CD4-positive, alpha-beta T cell treated with Interleukin-15 for 4 hours (primary cell): ENCODE results near the gene EMC9.
A peak's percentile ranks its signal among the peaks of the same experiment; 100 is the strongest.
"Not testable (repeated sequence)": the region's sequence is repeated elsewhere in the genome, so short reads cannot be mapped to it uniquely, and the experiment has no call there.

Source experiments
- DNase-seq: peaks from one replicate; pipeline ENCODE4 v3.0.0-alpha.2; 2020; ENCODE audit warnings: low spot score

EMC9 gene

GRCh38 chr14:24108336-24108874 lies 33.0 kb downstream of the EMC9 start:
- no peak for DNase-seq

GRCh38 chr14:24106672-24107271 lies 34.6 kb downstream of the EMC9 start:
- DNase-seq: no peak

GRCh38 chr14:24105609-24106239 lies 35.7 kb downstream of the EMC9 start:
- DNase-seq: not testable (repeated sequence)

GRCh38 chr14:24103451-24103850 lies 37.9 kb downstream of the EMC9 start:
- DNase-seq: no peak

- DNase-seq: no peak
Measured at GRCh38 chr14:24102357-24103048, 38.9 kb downstream of the EMC9 start.

GRCh38 chr14:24100982-24101494 lies 40.4 kb downstream of the EMC9 start:
- no peak for DNase-seq

- no peak for DNase-seq
Measured at GRCh38 chr14:24100197-24100981, 41.0 kb downstream of the EMC9 start.

- DNase-seq: no peak
Measured at GRCh38 chr14:24098927-24099813, 42.2 kb downstream of the EMC9 start.

- no peak for DNase-seq
Measured at GRCh38 chr14:24098229-24098926, 43.0 kb downstream of the EMC9 start.

GRCh38 chr14:24096545-24097181 lies 44.7 kb downstream of the EMC9 start:
- no peak for DNase-seq

- DNase-seq: peak; percentile 21
Measured at GRCh38 chr14:24095271-24096068, 45.9 kb downstream of the EMC9 start.

GRCh38 chr14:24094841-24095270 lies 46.5 kb downstream of the EMC9 start:
- no peak for DNase-seq

- DNase-seq: peak; percentile 53
Measured at GRCh38 chr14:24093901-24094840, 47.2 kb downstream of the EMC9 start, which contains the start of gene PCK2. Gene PCK2, plus strand, starts transcription at chr14:24094311. Its CDS starts 95 bp downstream, at chr14:24094406.

GRCh38 chr14:24093207-24093900 lies 48.0 kb downstream of the EMC9 start:
- DNase-seq: no peak

GRCh38 chr14:24092505-24093206 lies 48.7 kb downstream of the EMC9 start:
- no peak for DNase-seq

GRCh38 chr14:24092110-24092504 lies 49.3 kb downstream of the EMC9 start:
- no peak for DNase-seq

GRCh38 chr14:24089890-24090289 lies 51.5 kb downstream of the EMC9 start:
- no peak for DNase-seq
